Measurements from ENCODE around the gene YIPF6. TPM values are rescaled to one million over a fixed set of nuclear protein-coding genes. Genes with fewer than 3 reads are reported as not detected.
"Not testable (repeated sequence)": the region's sequence is repeated elsewhere in the genome, so short reads cannot be mapped to it uniquely, and the experiment has no call there.

Gene YIPF6, protein sequence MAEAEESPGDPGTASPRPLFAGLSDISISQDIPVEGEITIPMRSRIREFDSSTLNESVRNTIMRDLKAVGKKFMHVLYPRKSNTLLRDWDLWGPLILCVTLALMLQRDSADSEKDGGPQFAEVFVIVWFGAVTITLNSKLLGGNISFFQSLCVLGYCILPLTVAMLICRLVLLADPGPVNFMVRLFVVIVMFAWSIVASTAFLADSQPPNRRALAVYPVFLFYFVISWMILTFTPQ
- 20.5 and 23.6 TPM in 2 replicates for total RNA-seq

DNA sequence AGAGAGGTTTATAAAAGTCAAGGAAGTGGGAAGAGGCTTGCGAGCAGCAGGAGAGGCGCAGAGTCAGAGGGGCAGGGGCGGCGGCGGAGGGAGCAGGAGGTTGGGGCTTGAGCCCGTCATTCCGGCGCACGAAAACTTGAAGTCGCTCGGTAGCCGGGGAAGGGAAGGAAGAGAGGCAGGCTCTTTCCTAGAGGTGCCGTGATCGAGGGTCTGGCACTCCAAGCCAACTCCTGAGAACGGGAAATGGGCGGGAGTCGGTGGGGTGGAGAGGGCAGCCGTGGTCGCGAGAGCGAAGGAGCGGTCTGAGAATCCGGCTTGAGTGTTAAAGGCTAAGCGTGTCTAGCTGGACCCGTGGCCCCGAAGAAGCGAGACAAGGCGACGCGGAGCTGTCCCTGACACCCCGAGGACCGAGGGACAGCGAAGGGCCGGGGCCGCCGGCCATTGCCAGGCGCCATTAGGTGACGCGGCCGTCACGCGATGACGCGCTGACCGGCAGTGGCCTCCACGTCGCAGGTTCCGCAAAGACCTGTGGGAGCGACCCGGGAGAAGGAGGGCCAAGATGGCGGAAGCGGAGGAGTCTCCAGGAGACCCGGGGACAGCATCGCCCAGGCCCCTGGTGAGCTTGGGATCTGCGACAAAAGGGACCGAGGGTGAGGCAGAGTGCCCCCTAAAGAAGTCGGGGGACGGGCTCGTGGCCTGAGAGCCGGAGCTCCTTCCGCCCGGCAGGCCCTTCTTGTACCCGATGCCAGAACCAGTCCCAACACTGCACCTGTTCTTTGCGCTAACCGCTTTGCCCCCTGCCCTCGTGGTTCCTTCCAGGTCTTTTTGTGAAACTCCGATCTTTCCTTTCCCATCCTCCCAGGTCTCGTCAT lies at the start of gene YIPF6:
YIPF6 (plus strand) TSS at position 544 of the 872 bp plus-strand sequence; CDS start at position 560, 16 bp downstream.
- peaks cover 4% of the 10 kb centered on the region for H3K36me3 Mint-ChIP-seq (ENCODE audit: low read depth)
- DNase-seq (ENCODE audit: low spot score), result peak; percentile 64
- no peaks in the 10 kb centered on the region for H3K27me3 Mint-ChIP-seq (ENCODE audit: insufficient read depth)
- intact Hi-C loops (cut with micrococcal nuclease), result loop anchor here (2.0 to 5.0 kb wide), 2 partner anchors 666 to 1634 kb away; partner anchors contain the start of genes IGBP1 and PJA1
- H3K4me3 Mint-ChIP-seq, result peak within 1 kb of the TSS; percentile 90
- peak within 1 kb of the TSS; percentile 96 for H3K27ac Mint-ChIP-seq
- H3K9me3 Mint-ChIP-seq, result no peaks in the 10 kb centered on the region
- peaks cover 8% of the 10 kb centered on the region for H3K4me1 Mint-ChIP-seq (ENCODE audit: low read depth)

DNA sequence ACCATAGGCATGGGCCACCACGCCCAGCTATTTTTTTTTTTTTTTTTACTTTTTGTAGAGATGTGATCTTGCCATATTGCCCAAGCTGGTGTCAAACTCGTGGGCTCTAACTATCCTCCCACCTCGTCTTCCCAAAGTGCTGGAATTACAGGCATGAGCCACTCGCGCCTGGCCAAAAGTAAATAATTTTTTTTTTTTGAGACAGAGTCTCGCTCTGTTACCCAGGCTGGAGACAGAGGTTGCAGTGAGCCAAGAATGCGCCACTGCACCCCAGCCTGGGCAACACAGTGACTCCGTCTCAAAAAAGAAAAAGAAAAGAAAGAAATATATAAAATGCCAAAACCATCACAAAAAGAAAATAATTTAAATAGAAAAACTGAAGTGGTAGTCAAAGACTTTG lies 47.1 kb upstream of the YIPF6 start:
- Mint-ChIP-seq H3K36me3 (ENCODE audit: low read depth) (no peaks in the 10 kb centered on the region), H3K27me3 (ENCODE audit: insufficient read depth) (no peaks in the 10 kb centered on the region), H3K9me3 (no peaks in the 10 kb centered on the region), H3K4me1 (ENCODE audit: low read depth) (no peaks in the 10 kb centered on the region), H3K27ac (no peak overlapping the region), H3K4me3 (no peak overlapping the region)
- intact Hi-C loops (cut with micrococcal nuclease), result no loop called here
- no peak for DNase-seq (ENCODE audit: low spot score)

DNA sequence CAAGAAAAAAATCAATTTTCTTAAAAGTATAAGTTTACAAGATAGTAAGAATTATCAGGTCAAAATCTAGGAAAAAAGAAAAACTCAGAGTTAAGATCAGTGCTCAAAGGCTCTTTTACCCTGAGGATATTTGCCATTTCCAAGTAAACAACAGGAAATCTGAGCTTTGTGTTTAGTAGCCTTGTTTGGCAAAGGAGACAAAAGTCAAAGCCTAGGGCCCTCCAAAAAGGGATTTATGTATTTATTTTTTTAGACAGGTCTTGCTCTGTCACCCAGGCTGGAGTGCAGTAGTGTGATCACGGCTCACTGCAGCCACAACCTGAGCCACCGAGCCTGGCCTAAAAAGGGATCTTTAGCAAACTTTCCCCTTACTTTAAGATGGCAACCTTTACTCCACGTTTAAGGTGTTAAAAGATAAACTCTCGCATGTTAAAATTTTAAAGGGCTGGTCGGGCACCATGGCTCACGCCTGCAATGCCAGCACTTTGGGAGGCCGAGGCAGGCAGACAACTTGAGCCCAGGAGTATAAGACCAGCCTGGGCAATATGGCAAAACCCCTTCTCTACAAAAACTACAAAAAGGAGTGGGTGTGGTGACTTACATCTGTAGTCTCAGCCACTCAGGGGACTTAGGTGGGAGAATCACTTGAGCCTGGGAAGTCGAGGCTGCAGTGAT lies 44.2 kb upstream of the YIPF6 start:
- Mint-ChIP-seq H3K36me3 (ENCODE audit: low read depth) (no peaks in the 10 kb centered on the region), H3K4me1 (ENCODE audit: low read depth) (no peaks in the 10 kb centered on the region), H3K4me3 (no peak overlapping the region), H3K27ac (no peak overlapping the region), H3K9me3 (no peaks in the 10 kb centered on the region), H3K27me3 (ENCODE audit: insufficient read depth) (no peaks in the 10 kb centered on the region)
- intact Hi-C loops (cut with micrococcal nuclease), result no loop called here
- DNase-seq (ENCODE audit: low spot score), result no peak

DNA sequence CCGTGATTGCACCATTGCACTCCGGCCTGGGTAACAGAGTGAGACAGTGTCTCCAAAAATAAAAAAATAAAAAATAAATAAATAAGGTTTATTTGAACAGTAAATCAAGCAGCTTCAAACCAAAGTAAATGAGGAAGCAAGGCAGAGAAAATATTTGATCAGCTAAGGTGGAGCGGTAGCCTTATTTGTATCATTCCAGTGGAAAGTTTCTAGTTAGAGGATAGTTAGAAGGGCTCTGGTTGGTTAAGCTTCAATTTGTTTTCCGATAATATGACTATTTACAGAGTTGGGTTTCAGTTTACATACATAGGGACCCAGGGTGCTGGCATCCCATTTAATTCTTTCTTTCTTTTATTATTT lies 43.7 kb upstream of the YIPF6 start:
- no peaks in the 10 kb centered on the region for H3K27me3 Mint-ChIP-seq (ENCODE audit: insufficient read depth)
- intact Hi-C loops (cut with micrococcal nuclease), result no loop called here

DNA sequence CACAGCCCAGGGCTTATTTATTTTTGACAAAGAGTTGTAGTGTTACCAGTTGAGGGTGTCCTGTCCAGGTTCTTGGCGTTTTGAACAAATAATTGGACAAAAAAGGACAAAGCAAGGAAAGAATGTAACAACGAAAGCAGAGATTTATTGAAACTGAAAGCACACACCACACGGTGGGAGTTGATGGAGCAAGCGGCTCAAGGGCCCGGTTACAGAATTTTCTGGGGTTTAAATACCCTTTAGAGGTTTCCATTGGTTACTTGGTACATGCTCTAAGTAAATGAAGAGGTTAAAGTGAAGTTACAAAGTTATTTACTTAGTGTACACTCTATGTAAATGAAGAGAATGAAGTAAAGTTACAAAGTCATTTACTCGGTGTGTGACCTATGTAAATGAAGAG lies 37.8 kb upstream of the YIPF6 start:
- Mint-ChIP-seq H3K27me3 (ENCODE audit: insufficient read depth) (no peaks in the 10 kb centered on the region), H3K9me3 (no peaks in the 10 kb centered on the region), H3K4me1 (ENCODE audit: low read depth) (no peaks in the 10 kb centered on the region), H3K27ac (no peak overlapping the region), H3K4me3 (no peak overlapping the region), H3K36me3 (ENCODE audit: low read depth) (no peaks in the 10 kb centered on the region)
- DNase-seq (ENCODE audit: low spot score), result no peak
- intact Hi-C loops (cut with micrococcal nuclease), result loop anchor here (5.0 kb wide), 1 partner anchor 264 kb away; no protein-coding TSS in a partner anchor

More for the DNA sequence above, 43.7 kb upstream of the YIPF6 start:
- H3K27ac Mint-ChIP-seq, result no peak overlapping the region
- H3K4me3 Mint-ChIP-seq, result no peak overlapping the region
- no peaks in the 10 kb centered on the region for H3K36me3 Mint-ChIP-seq (ENCODE audit: low read depth)
- H3K9me3 Mint-ChIP-seq, result no peaks in the 10 kb centered on the region
- H3K4me1 Mint-ChIP-seq (ENCODE audit: low read depth), result no peaks in the 10 kb centered on the region
- DNase-seq (ENCODE audit: low spot score), result no peak

DNA sequence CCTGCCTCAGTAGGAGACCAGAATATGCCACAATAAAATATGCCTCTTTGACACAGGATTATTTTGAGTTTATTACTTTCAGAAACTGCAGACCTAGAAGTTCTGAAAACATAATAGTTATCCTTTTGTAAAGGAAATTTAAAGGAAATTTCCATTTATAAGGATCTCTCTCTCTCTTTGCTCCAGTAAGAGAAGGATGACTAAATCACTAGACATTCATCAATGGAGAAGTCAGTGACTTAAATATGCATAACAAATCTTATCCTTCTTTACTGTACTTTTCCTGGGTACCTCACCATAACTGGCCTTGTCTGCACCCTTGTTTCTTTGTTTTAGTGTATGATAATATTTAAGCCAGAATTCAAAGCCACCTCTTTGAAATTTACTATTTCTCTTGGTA lies 37.3 kb upstream of the YIPF6 start:
- Mint-ChIP-seq H3K27me3 (ENCODE audit: insufficient read depth) (no peaks in the 10 kb centered on the region), H3K4me3 (no peak overlapping the region), H3K9me3 (no peaks in the 10 kb centered on the region), H3K36me3 (ENCODE audit: low read depth) (no peaks in the 10 kb centered on the region), H3K4me1 (ENCODE audit: low read depth) (no peaks in the 10 kb centered on the region), H3K27ac (no peak overlapping the region)
- no peak for DNase-seq (ENCODE audit: low spot score)
- intact Hi-C loops (cut with micrococcal nuclease), result loop anchor here (5.0 kb wide), 1 partner anchor 264 kb away; no protein-coding TSS in a partner anchor

DNA sequence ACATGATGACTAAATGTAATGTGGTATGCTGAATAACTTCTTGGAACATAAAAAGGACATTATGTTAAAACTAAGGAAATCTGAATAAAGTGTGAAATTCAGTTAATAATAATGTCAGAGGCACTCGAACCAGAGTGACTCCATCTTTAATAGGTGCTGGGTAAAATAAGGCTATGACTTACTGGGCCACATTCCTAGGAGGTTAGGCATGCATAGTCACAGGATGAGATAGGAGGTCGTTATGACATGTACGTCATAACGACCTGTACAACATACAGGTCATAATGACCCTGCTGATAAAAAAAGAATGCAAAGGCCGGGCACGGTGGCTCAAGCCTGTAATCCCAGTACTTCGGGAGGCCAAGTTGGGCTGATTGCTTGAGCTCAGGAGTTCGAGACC lies 36.7 kb upstream of the YIPF6 start:
- Mint-ChIP-seq H3K27ac (no peak overlapping the region), H3K4me3 (no peak overlapping the region), H3K36me3 (ENCODE audit: low read depth) (no peaks in the 10 kb centered on the region), H3K4me1 (ENCODE audit: low read depth) (no peaks in the 10 kb centered on the region), H3K9me3 (no peaks in the 10 kb centered on the region), H3K27me3 (ENCODE audit: insufficient read depth) (no peaks in the 10 kb centered on the region)
- no peak for DNase-seq (ENCODE audit: low spot score)
- intact Hi-C loops (cut with micrococcal nuclease), result loop anchor here (5.0 kb wide), 1 partner anchor 265 kb away; no protein-coding TSS in a partner anchor

DNA sequence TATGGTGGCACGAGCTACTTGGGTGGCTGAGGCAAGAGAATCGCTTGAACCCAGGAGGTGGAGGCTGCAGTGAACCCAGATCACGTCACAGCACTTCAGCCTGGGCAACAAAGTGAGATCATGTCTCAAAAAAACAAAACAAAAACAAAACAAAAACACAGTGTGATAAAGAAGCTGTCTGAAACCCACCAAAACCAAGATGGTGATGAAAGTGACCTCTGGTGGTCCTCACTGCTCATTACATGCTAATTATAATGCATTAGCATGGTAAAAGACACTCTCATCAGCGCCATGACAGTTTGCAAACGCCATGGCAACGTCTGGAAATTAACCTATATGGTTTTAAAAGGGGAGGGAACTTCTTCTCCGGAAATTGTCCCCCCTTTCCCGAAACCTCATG lies 36.2 kb upstream of the YIPF6 start:
- intact Hi-C loops (cut with micrococcal nuclease), result loop anchor here (5.0 kb wide), 1 partner anchor 265 kb away; no protein-coding TSS in a partner anchor
- Mint-ChIP-seq H3K4me3 (no peak overlapping the region), H3K4me1 (ENCODE audit: low read depth) (no peaks in the 10 kb centered on the region), H3K27me3 (ENCODE audit: insufficient read depth) (no peaks in the 10 kb centered on the region), H3K27ac (no peak overlapping the region), H3K36me3 (ENCODE audit: low read depth) (no peaks in the 10 kb centered on the region), H3K9me3 (no peaks in the 10 kb centered on the region)
- DNase-seq (ENCODE audit: low spot score), result no peak

DNA sequence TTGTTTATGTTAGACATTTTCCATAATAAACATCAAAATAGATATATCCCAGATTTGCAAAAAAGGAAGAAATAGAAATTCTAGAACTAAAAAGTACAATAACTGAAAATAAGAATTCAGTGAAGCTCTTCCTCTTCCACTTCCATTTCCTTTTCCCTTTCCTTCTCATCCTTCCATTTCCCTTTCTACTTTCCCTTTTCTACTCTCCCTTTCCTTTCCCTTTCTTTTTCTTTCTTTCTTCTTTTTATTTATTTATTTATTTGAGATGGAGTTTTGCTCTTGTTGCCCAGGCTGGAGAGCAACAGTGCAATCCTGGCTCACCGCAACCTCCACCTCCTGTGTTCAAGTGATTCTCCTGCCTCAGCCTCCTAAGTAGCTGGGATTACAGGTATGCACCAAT lies 35.0 kb upstream of the YIPF6 start:
- Mint-ChIP-seq H3K4me1 (ENCODE audit: low read depth) (no peaks in the 10 kb centered on the region), H3K36me3 (ENCODE audit: low read depth) (no peaks in the 10 kb centered on the region), H3K9me3 (no peaks in the 10 kb centered on the region), H3K27me3 (ENCODE audit: insufficient read depth) (no peaks in the 10 kb centered on the region), H3K27ac (no peak overlapping the region), H3K4me3 (no peak overlapping the region)
- DNase-seq (ENCODE audit: low spot score), result no peak
- intact Hi-C loops (cut with micrococcal nuclease), result loop anchor here (5.0 kb wide), 1 partner anchor 267 kb away; no protein-coding TSS in a partner anchor

DNA sequence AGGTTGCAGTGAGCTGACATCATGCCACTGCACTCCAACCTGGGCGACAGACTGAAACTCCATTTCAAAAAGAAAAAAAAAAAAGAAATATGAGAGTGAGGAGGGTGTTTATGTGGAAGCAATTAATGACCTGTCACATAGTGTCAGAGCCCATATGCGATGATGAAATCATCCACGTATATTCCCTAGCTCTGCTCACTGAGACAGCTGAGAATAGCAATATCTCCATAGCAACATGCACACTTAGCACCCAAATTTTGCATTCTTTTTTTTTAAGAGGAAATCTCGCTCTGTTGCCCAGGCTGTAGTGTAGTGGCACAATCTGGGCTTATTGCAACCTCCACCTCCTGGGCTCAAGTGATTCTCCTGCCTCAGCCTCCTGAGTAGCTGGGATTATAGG lies 34.1 kb upstream of the YIPF6 start:
- H3K9me3 Mint-ChIP-seq, result no peaks in the 10 kb centered on the region
- H3K36me3 Mint-ChIP-seq (ENCODE audit: low read depth), result no peaks in the 10 kb centered on the region
- H3K4me3 Mint-ChIP-seq, result no peak overlapping the region
- intact Hi-C loops (cut with micrococcal nuclease), result loop anchor here (5.0 kb wide), 1 partner anchor 267 kb away; no protein-coding TSS in a partner anchor
- no peaks in the 10 kb centered on the region for H3K27me3 Mint-ChIP-seq (ENCODE audit: insufficient read depth)
- DNase-seq (ENCODE audit: low spot score), result no peak
- H3K4me1 Mint-ChIP-seq (ENCODE audit: low read depth), result no peaks in the 10 kb centered on the region
- H3K27ac Mint-ChIP-seq, result no peak overlapping the region

DNA sequence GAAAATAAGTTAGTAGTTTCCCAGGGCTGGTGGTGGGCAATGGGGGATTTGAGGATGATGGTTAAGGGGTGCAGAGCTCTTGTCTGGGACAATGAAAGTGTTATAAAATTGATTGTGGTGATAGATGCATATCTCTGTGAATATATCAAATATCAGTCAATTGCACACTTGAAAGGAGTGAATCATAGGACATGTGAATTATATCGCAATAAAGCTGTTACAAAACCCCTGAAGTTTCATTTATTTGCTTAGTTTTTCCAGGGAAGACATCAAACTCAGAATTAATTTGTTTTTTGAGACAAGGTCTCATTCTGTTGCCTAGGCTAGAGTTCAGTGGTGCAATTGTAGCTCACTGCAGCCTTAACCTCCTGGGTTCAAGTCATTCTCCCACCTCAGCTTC lies 17.9 kb upstream of the YIPF6 start:
- intact Hi-C loops (cut with micrococcal nuclease), result no loop called here
- H3K36me3 Mint-ChIP-seq (ENCODE audit: low read depth), result no peaks in the 10 kb centered on the region
- H3K4me3 Mint-ChIP-seq, result no peak overlapping the region
- DNase-seq (ENCODE audit: low spot score), result no peak
- no peaks in the 10 kb centered on the region for H3K27me3 Mint-ChIP-seq (ENCODE audit: insufficient read depth)
- no peaks in the 10 kb centered on the region for H3K4me1 Mint-ChIP-seq (ENCODE audit: low read depth)
- no peak overlapping the region for H3K27ac Mint-ChIP-seq
- no peaks in the 10 kb centered on the region for H3K9me3 Mint-ChIP-seq

DNA sequence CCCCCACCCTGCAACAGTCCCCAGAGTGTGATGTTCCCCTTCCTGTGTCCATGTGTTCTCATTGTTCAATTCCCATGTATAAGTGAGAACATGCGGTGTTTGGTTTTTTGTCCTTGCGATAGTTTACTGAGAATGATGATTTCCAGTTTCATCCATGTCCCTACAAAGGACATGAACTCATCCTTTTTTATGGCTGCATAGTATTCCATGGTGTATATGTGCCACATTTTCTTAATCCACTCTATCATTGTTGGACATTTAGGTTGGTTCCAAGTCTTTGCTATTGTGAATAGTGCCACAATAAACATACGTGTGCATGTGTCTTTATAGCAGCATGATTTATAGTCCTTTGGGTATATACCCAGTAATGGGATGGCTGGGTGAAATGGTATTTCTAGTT lies 12.7 kb upstream of the YIPF6 start:
- H3K27me3 Mint-ChIP-seq (ENCODE audit: insufficient read depth); intact Hi-C loops (cut with micrococcal nuclease); H3K27ac Mint-ChIP-seq; H3K4me3 Mint-ChIP-seq; DNase-seq (ENCODE audit: low spot score); H3K36me3 Mint-ChIP-seq (ENCODE audit: low read depth); H3K4me1 Mint-ChIP-seq (ENCODE audit: low read depth); H3K9me3 Mint-ChIP-seq: not testable (repeated sequence)

DNA sequence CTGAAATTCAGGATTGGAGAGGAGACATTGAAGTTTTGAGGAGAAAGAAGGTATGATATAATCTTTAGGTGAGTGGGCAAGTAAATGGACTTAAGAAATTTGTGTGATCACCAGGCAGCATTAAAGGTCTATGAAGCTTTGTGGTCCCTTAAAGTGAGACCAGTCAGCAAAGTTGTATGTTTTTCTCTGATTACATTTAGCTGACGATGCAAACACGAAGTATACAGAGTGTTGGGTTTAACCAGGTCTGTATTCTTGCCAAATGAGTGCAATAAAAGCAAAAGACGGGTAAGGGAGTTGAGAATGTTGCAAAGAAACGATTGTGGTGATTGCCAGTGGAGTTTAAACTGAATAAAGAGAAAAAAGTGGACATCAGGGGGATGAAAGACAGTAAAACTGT lies 11.6 kb upstream of the YIPF6 start:
- intact Hi-C loops (cut with micrococcal nuclease), result no loop called here
- no peak overlapping the region for H3K27ac Mint-ChIP-seq

More for the DNA sequence above, 11.6 kb upstream of the YIPF6 start:
- DNase-seq (ENCODE audit: low spot score), result no peak
- Mint-ChIP-seq H3K9me3 (no peaks in the 10 kb centered on the region), H3K27me3 (ENCODE audit: insufficient read depth) (no peaks in the 10 kb centered on the region), H3K4me3 (no peak overlapping the region), H3K4me1 (ENCODE audit: low read depth) (no peaks in the 10 kb centered on the region), H3K36me3 (ENCODE audit: low read depth) (no peaks in the 10 kb centered on the region)

Data from activated T-helper 1 cell treated with anti-CD3 and anti-CD28 coated beads, Interleukin-12 subunit alpha, Interleukin-12 subunit beta, Interleukin-2, Interleukin-4 antibody, amounts not matched to agents 30 ng/mL and 10 ng/mL and 1 ng/mL, durations not matched to agents 14 hours and 24 hours and 36 hours (primary cell).